GM12875 (cell line): ENCODE results near the gene ADPGK.

Experiments used
- H3K4me3 ChIP-seq: one replicate; pipeline ENCODE4 v1.5.1; 2011; ENCODE audit warnings: low read depth, low read length, control low read depth
- CTCF ChIP-seq: IDR thresholded peaks from 2 replicates; pipeline ENCODE4 v1.5.1; 2011; ENCODE audit warnings: low read depth, mild to moderate bottlenecking, control low read depth, inconsistent platforms, low read length, moderate library complexity, borderline replicate concordance; ENCODE audit not compliant: insufficient read depth

ADPGK gene

GRCh38 chr15:72783640-72784455 is at the start of gene ADPGK:
Gene ADPGK, minus strand, starts transcription at chr15:72783758. Its CDS starts 67 bp downstream, at chr15:72783691.
- H3K4me3 ChIP-seq, result peak within 1 kb of the TSS; percentile 100
- TF ChIP-seq CTCF, result peak; percentile 38; the same call in 1 of the 2 replicates

- no peak for TF ChIP-seq CTCF
- no peak overlapping the region for H3K4me3 ChIP-seq
These were observed 43.7 kb upstream of the ADPGK start for GRCh38 chr15:72827226-72827625.

- no peak overlapping the region for H3K4me3 ChIP-seq
- no peak for TF ChIP-seq CTCF
These were observed 43.1 kb upstream of the ADPGK start for GRCh38 chr15:72826611-72827010.

GRCh38 chr15:72825829-72826228 is 42.3 kb upstream of the ADPGK start:
- no peak overlapping the region for H3K4me3 ChIP-seq
- no peak for TF ChIP-seq CTCF

- no peak for TF ChIP-seq CTCF
- no peak overlapping the region for H3K4me3 ChIP-seq
These were observed 41.2 kb upstream of the ADPGK start for GRCh38 chr15:72824781-72825180.

- TF ChIP-seq CTCF, result no peak
- no peak overlapping the region for H3K4me3 ChIP-seq
These were observed 40.6 kb upstream of the ADPGK start for GRCh38 chr15:72824112-72824511.

- no peak for TF ChIP-seq CTCF
- H3K4me3 ChIP-seq, result no peak overlapping the region
These were observed 36.7 kb upstream of the ADPGK start for GRCh38 chr15:72820278-72820677.
